GM21360 (cell line): ENCODE results near the gene SYTL2.

Experiments
- ATAC-seq: cut with Tn5 transposase; IDR thresholded peaks from one replicate; pipeline ENCODE4 v1.9.1; 2021; ENCODE audit warnings: mild to moderate bottlenecking, moderate library complexity; ENCODE audit not compliant: unreplicated experiment

The SYTL2 gene

DNA sequence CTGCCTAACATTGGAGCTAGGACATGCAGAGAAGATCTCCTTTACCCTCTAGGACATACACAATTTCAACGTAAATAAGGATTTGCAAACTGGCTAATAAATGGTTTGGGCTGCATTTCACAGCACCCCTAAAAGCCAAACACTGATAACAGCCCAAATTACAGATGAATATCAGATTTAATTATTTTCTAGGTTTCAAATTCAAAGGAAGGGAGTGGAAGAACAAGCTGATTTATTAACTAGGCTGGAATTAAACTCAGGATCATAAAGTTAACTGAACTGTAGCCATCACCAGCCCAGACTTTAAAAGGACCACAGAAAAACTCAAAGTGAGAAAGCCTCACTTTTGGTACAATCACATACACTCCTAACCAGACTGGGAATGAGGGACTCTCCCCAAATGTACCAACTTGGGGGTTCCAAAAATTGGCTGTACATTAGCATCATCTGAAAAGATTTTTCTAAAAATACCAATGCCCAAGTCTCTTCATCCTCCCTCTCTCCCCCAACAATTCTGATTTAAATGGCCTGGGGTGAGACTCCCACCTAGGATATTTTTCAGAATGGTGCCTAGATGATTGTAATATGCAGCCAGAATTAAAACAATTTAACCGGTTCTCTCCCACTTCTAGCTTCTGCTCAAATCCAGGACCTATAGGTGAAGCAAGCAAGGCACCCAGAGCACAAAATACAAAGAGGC is 43.5 kb downstream of the SYTL2 start:
- ATAC-seq: no peak

DNA sequence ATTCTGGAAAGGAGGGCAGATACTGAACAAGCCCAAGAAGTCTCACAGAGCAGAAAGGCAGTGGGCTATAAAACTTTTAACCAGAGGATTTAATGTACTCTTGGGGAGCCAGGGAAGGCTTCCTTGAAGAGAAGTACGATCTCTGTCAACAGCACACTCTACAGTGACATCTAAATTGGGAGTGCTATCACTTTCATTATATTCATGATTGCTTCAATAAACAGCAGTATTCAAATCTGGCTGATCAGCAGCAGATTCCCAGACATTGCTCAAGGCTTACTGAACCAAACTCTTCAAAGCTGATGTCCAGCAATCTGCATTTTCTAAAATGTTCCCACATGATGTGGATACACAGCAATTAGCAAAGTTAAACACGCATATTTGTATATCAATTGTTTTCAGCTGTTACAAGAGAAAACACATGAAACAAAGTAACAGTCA is 44.2 kb downstream of the SYTL2 start:
- ATAC-seq: no peak

DNA sequence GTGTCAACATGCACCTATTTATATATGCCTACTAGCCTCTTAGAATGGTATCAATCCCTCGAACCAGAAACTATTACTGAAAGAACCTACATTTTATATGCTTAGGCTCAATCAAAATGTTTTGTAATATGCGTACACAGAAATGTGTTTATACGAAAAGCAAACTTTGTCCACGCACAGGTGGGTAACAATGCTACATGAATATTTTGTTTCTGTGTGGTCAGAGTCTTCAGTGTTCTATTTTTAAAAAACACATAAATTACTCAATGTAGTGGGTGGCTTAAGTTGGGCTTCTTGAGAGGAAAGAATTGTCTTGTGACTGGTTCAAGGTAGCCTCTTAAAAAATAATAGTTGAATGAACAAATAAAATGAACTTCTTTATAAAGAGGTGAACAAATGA is 46.1 kb downstream of the SYTL2 start:
- no peak for ATAC-seq

DNA sequence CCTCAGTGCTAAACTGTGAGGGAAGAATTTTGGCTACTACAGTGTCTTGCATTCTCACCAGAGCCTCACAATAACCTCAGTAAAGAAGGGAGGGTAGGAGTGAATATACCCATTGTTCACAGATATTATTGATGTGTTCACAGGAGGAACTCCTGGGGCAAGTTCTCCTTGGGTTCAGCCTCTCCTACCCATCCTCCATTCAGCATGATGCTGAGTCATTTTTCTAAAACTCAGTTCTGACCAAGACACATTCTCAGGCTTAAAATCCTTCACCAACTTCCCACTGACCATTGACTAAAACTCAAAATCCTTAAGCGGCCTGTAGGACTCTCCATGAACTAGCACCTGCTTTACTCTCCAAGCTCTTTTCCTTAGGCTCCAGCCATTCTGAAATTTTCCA is 48.7 kb downstream of the SYTL2 start:
- ATAC-seq: no peak

DNA sequence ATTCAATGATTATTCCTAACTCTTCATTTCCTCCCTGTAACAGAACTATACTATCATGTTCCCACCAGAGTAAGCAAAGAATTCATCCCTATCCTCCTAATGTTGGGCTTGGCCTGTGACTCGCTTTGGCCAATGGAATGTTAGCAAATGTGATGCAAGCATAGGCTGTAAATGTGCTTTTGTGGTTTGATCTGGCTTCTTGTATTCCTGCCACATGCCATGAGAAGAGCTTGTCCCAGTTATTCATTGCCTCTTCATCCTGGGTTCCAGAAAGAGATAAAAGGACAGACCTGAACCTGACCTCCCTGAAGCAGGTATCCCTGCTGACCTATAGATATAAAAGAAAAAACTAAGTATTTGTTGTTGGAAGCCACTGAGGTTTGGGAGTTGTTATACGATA is 51.0 kb downstream of the SYTL2 start:
- ATAC-seq: no peak

DNA sequence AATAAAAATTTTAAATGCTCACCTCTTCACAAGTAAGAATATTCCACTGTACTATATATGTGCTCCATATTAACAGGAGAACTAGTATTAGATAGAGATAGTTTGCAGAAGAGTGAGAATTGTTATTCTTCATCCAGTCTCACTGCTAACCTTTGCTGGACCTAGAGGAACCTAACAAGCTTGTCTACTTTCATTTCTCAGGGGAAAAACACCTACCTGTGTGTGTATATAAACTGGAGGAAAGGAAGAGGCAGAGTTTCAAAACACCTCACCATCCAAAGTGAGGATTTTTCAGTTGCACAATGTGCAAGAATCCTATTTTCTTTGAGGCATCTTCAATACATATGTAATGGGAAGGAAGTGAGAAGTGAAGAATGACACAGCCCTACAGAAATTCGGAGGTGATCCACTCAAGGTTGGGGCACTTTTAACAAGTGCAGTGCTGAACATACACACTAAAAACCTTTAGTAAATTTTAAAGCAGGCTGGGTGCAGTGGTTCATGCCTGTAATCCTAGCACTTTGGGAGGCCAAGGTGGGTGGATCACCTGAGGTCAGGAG is 52.4 kb downstream of the SYTL2 start:
- no peak for ATAC-seq

DNA sequence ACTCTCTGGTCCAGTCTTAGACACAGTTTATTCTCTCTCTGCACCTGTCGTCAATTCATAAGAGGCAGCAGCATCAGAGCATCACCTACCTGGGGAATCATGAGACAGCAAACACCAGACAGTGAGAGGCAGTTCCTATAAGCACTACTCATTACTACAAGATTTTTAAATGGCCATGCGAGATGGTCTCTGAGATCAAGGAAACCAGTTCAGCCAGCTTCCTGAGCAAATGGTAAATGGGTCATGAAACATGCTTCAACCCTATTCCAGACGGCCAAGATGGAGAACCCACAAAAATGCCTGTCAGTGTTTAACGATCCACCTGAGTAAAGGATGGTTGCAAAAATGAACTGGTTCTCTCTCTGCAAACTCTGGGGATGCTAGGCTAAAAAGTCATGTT is 52.9 kb downstream of the SYTL2 start:
- ATAC-seq: no peak

DNA sequence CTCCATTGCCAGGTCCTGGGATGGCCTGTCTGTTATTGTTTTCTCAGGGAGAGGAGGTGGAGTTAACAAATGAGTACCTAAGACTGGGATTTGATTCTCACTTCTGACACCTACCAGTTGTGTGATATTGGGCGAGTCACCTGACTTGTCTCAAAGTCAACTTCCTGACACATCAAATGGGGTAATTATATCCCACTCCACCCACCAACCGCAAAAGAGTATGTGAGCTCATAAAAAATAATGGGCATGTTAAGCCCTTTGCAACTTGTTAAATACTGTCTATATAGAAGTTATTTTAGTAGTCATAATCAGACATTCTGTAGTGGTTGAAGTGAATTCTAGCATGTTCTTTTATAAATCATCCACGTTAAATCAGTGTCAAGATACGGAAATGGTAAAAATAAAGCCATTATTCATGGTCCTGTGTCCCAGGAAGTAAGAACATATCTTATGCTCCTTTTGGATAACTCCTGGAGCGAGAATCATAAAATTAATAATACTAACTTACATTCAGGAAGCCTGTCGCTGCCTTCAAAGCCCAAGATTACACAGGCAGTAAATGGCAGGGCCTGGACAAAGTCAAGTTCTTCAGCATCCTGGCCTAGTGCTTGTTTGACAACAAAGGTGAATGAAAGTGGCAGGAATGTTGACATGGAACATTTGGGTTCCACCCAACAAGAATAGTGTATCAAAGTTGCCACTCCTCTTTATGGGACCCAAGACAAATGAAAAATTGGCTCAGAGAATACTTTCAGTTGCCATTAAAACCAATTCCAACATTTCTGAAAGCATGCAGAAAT is 54.3 kb downstream of the SYTL2 start:
- no peak for ATAC-seq

DNA sequence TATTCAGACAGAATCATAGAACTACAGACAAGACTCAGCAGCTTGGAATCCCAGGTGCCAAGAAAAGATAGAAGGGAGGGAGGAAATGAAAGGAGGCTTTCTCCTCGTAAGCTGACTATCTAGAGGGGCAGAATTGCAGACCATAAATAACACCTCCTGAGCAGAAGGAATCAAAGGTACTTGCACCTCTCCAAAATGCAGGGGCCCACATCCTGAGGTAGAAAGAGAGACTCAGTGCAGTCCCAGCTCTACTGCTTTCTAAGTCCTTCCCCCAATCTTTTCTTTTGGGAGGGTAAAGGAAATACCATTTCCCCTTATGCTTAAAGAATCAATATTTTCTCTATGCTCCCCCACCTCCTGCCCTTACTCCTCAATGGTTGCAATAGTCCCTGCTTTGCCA is 55.2 kb downstream of the SYTL2 start:
- ATAC-seq: no peak

DNA sequence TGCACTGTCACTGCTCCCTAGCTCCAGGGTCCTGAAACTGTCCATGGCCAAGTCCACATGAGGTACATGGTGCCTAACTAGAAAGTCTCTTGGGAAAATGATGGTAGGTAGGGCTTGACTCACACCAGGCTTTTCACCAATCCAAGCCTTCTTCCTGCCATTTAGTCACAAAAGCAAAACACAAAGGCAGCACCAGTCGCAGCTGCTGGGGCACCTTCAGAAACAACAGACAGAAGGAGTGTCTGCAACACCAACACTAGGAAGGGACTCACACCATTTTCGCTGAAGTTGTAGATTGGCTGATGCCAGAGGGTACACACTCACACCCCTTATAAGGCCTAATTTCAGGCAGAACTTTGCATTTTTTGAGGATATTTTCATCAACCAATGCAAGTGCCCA is 55.7 kb downstream of the SYTL2 start:
- ATAC-seq: no peak

DNA sequence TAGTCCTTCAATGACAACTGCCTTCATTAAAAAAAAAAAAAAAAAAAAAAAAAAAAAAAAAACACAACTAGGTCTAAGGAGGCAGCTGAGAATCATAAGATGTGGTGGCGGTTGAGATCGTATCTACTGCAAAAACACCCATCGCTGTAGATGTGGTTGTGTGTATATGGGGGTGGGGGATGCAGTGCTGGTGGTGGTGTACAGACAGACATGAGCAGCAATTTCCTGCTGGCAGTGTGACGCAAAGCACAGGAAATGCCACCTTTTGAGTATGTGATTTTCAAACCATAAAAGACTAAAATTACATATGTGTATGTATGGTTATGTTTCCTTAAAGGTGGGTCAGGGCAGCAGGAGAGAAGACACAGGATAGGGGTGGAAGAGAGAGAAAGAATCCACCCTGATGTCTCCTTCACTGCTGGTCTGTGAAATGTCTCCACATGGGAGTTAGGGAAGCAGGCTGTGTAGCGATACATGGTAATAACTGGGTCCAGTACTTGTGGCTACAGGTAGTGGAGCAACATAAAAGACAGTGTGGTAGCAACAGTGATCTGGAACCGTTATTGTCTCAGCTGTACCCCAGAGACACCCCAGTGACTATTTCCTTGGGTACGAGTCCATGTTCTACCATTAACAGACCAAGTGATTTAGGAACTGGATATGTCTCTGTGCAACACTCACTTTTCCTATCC is 57.9 kb downstream of the SYTL2 start:
- ATAC-seq: no peak

DNA sequence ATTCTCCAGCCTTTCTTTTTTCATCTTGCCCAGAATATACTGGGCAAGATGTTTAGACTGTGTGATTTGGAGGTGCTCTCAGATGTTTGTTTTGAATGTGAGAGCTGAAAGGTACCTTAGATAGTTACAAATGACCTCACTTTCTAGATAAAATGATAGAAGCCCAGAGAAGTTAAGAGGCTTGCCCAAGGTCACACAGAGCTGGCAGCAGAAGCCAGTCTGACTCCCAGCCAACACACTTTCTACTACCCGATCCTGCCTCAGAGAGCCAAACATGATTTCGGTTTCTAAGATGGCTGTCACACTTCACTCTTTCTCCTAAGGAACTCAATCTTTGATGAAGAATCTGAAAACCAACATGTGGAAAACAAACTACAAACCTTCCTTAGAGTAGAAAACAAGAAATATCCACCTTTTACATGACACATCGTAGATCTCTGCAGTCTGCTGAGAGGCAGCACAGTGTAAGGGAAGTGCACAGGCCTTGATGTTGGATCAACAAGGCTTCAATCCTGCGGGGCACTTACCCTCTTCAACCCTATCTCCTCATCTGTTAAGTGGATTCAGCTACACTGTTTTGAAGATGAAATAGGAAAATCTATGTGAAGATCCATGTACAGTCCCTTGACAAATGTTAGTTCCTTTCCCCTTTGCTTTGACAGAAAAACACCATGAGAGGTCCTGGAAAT is 58.6 kb downstream of the SYTL2 start:
- no peak for ATAC-seq

DNA sequence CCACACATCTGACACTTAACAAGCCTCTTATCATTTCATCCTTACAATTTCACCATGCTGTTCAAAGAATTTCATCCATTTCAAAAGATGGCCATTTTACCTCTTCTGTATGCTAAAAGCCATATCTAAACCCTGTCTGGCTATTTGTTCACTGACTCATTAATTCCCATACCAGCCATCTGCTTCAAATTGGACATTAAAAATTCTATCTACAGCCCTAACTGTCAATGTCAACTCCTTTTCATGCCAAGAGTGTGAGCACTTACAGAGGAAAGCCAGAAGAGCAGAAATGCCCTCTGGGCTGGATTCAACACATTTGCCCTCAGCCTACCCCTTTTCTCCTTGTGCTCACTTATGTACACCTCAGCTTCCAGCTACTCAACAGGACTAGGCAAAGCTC is 59.2 kb downstream of the SYTL2 start:
- no peak for ATAC-seq

DNA sequence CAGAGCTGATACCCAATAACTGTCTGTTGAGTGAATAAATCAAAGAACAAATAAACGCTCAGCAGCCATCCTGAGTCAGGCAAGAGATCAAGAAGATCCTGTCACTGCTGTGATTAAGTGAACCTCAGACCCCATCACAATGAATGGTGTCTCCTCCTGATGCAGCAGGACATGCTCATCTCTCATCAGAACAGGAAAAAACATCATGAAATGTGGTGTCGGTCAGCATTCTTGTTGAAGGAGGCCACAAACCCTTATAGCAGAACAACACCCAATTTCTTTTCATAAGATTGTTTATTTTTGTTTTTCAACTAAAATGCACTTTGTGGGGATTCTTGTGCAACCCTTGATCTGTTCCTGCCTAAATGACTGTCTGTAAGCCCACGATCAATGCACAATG is 60.3 kb downstream of the SYTL2 start:
- ATAC-seq: no peak

DNA sequence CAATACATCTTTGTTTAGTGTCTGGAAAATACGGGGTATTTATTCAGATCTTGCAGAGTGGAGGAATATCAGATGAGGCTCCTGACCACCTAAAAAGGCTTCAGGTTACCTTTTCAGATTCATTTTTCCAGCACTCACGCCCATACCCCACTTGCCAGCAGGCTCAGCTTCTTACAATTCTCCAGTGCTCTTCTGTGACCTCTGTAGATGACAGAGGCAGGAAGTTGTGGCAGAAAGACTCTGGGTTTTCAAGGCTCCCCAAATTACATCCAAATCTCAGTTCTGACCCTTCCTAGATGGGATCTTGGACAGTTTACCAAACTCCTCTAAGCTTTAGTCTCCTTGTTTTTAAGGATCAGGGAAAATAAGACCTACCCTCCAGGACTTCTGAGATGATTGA is 61.1 kb downstream of the SYTL2 start:
- ATAC-seq: no peak

DNA sequence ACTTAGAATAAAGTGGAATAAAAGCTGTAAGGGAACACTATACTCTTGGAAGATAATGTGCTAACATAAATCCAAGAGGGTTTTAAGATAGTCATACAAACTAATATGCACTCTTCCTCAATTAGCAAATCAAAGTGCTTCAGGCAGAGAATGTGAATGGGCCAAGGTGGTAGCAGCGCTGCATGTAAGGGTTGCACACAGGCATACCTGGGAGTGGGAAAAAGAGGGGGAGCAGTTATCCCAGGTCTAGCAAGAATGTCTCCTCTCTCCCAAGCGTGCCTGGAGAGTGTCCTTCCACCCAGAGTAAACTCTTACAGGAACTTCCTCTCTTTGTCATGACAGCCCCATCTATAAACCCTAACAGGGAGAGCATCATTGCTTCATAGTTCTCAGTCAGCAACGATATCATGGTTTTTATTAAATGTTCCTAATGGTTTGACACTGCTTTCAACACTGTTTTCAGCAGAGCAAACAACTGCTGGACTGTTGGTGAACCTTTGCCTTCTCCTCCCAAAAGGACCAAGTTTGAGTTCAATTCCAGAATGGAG is 61.6 kb downstream of the SYTL2 start:
- ATAC-seq: no peak

DNA sequence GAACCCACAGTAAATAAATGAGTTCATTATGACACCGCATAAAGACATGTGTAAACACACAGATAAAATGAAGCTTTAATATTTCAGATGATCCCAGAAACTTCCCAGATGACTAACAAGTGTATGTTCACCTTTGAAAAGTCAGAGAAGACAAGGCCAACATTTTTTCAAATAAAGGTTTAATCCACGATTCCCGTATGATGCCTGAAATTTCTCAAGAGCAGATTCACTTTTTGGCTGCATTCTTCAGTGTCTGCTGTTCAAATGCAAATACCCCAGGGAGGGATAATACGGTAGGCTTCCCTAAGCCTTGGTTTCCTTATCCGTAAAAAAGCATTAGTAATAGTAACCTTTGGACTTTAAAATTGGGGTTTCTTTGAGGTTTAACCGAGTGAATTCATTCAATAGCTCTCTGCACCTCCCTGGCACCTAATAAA is 62.5 kb downstream of the SYTL2 start:
- no peak for ATAC-seq

DNA sequence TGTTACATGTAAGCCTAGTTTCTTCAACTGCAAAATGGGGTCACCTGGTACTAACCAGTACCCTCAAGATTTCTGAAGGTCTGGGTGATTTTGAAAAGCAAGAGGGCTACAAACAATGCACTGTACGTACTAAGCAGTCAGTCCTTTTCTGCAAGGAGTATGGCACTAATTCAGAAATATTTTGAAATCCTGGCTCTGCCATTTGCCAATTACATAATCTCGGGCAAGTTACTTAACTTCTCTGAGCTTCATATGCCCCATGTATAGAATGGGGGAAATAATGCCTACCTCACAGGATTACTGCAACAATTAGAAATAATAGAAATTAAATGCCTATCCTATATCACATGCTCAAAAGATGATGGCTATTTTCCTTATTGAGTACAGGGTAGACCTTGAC is 64.3 kb downstream of the SYTL2 start:
- ATAC-seq: no peak

DNA sequence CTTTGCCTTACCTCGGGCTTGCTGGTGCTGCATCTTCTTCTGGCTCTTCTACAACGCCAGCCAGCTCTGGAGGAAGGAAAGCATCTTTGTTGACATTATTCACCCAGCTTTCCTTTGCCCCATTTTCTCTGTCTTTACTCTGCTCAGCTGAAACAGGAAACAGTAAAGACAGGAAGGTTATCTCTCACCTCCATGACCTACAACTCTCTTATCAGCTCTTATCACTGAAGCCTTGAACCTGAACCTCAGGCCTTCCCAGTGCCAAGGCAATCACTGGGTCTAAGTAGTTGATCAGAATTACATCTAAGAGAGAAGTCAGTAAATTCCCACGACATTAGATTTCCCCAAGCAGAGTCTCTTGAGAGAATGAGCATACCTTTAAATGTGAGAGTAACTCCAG is 65.3 kb downstream of the SYTL2 start:
- ATAC-seq: no peak

DNA sequence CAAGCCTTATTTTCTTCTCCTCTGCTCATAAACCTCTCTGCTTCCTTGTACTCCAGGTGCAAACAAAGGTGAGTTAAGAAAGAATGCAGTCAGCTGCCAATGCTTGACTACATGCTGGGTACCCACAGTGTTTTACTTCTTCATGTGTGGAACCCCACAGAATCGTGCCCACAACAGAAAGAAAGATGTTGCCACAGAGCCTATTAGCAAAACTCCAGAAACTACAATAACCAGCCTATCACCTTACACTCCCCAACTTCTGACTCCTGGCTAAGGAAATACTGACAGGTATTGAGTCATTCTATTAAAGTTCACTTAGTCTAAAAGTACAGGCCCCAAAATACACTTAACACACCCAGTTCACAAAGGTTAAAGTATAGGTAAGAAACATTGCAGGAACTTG is 68.1 kb downstream of the SYTL2 start:
- no peak for ATAC-seq

DNA sequence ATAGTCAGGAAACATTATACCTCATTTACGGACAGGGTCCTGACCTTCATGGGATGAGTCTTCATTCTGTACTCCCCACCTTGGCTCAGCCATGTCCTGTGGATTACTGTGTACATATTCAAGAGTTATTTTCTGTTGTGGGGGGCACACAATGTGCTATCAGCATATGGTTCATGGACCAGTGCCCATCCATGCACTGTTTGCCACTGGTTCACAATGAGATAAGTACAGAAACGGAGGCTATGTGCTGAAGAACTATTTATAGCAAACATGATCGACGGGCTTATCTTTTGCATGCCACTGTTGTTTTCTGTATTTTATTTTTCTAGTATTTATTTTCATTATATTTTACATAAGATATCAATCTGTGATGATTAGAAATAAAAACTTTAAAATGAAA is 68.6 kb downstream of the SYTL2 start:
- no peak for ATAC-seq
